Mucosa of rectum (tissue), 2 donors: ENCODE data around the gene LASP1NB.
A peak's percentile ranks its signal among the peaks of the same experiment; 100 is the strongest.
"Not testable (repeated sequence)": the region's sequence is repeated elsewhere in the genome, so short reads cannot be mapped to it uniquely, and the experiment has no call there.

Source experiments
- H3K27ac ChIP-seq, 2 donors: one replicate each; pipeline ENCODE4 v1.7.0; 2013; ENCODE audit warnings: inconsistent platforms in 2 of 2, low read depth in 2 of 2, low read length in 2 of 2
- H3K27me3 ChIP-seq, 2 donors: one replicate each; pipeline ENCODE4 v1.7.0; 2013; ENCODE audit warnings: low read length in 2 of 2; ENCODE audit not compliant: control insufficient read depth in 2 of 2, insufficient read depth in 2 of 2
- H3K36me3 ChIP-seq, 2 donors: one replicate each; pipeline ENCODE4 v1.7.0; 2013; ENCODE audit warnings: low read length in 2 of 2; ENCODE audit not compliant: control insufficient read depth in 2 of 2, insufficient read depth in 2 of 2
- H3K4me1 ChIP-seq, 2 donors: one replicate each; pipeline ENCODE4 v1.7.0; 2013; ENCODE audit warnings: low read length in 2 of 2, mild to moderate bottlenecking in 1 of 2; ENCODE audit not compliant: control insufficient read depth in 2 of 2, insufficient read depth in 2 of 2
- H3K4me3 ChIP-seq, 2 donors: one replicate each; pipeline ENCODE4 v1.7.0; 2013; ENCODE audit warnings: low read length in 2 of 2
- H3K9ac ChIP-seq, 2 donors: one replicate each; pipeline ENCODE4 v1.7.0; 2013; ENCODE audit warnings: low read length in 2 of 2, low read depth in 1 of 2, mild to moderate bottlenecking in 1 of 2
- H3K9me3 ChIP-seq, 2 donors: one replicate each; pipeline ENCODE4 v1.7.0; 2013; ENCODE audit warnings: low read length in 2 of 2; ENCODE audit not compliant: control insufficient read depth in 2 of 2
- donor health status: healthy.
- donor health status: Normal muscosa, but diverticular disease.

LASP1NB gene

DNA sequence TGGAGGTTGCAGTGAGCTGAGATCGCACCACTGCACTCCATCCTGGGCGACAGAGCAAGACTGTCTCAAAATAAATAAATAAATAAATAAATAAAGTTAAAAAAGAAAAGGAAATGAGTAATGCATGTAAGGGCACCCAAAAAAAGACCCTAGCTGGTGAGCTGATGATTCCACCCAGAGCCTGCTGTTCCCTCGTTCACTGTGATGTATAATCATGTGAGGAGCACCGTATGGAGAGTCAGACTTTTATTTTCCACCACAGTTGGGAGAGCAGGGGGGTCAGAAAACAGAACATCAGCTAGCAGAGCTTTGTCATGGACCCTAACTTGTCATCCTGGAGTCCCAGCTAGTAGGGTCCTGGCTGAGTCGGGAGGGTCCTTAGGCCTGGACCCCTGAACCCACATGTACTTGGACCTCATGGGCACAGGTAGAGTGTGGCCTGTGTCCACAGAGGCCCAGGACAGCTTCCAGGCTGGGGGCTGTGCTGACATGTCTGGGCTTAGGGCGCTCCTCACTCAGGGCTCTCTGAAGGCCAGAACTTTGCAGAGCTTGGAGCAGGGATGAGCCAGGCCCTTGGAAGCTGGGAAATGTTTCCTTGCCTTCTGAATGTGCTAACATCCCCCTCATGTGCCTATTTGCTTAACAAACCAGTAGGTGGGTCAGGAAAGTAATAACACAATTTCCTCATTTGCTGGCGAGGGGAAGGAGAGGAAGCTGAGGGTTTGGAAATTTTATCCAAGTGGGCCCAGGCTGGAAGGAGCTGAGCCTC, 18.8 kb upstream of the LASP1NB start:
- no peak overlapping the region for H3K4me3 ChIP-seq
- no peak overlapping the region for H3K9ac ChIP-seq
- H3K27ac ChIP-seq, result no peak overlapping the region
- H3K36me3 ChIP-seq, result peaks cover 24 to 44% of the 10 kb centered on the region in 2 donors
- H3K9me3 ChIP-seq, result no peaks in the 10 kb centered on the region
- H3K27me3 ChIP-seq, result no peaks in the 10 kb centered on the region
- H3K4me1 ChIP-seq, result peaks cover 2 to 13% of the 10 kb centered on the region in 2 donors

DNA sequence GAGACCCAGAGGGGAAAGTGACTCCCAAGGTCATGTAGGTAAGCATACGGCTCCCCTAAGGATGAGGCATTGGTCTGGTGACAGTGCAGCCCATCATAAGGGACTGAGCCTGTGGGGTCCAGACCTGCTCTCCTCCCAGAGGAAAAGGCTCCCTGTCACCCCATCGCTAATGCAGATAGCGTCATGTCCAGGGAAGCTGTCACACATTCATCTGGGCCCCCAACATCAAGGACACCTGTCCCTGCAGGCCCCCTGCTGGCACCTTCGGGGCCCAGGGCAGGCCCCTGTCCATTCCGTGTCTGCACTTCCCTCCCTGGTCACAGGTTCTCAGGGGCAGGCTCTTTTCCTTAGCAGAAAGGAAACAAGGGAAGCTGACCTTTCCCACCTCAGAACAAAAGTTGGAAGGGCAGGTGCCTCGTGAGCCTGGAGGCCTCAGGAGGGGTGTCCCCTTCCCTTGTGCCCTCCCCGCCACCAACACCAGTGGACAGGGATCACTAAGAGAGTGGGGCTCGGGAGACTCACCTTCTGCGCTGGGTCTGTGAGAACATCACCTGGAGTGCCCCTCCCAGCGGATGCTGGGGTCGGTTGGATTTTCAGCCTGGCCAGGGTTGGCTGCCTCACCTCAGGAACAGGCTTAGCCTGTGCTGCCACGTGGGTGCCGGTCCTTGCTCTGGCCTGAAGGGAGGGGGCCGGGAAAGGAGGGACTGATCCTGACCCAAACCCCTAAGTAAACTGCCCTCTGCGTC, 17.3 kb upstream of the LASP1NB start:
- no peaks in the 10 kb centered on the region for H3K9me3 ChIP-seq
- H3K27me3 ChIP-seq, result no peaks in the 10 kb centered on the region
- H3K27ac ChIP-seq, result peak overlapping the region in 1 of 2 donors; percentile 24
- H3K9ac ChIP-seq, result no peak overlapping the region
- H3K4me1 ChIP-seq, result peaks cover 2 to 19% of the 10 kb centered on the region in 2 donors
- peaks cover 33 to 52% of the 10 kb centered on the region in 2 donors for H3K36me3 ChIP-seq
- H3K4me3 ChIP-seq, result no peak overlapping the region

DNA sequence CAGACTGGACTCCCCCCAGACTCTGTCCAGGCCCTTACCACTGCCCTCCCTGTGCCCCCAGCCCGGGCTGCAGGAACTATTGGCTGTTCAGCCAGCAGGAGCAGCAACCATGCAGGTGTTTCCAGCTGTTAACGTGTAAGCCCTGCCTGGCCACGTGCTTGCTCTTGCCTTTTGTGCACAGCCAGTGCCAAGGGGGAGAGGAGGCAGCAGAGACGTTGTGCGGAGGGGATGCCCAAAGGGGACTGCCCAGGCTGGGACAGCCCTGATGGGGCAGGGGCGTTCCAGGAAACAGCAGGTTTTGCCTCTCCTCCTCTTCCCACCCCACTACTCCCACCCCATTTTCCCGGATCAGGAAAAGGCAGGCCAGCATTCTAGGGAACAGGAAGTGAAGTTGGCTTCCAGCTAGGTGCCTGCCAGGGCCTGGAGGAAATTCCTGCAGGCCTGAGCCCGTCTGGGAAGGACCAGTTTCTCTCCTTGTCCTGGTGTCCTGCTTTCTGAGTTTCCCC, 16.7 kb upstream of the LASP1NB start:
- peaks cover 2 to 19% of the 10 kb centered on the region in 2 donors for H3K4me1 ChIP-seq
- no peak overlapping the region for H3K4me3 ChIP-seq
- H3K9me3 ChIP-seq, result no peaks in the 10 kb centered on the region
- no peak overlapping the region for H3K9ac ChIP-seq
- peaks cover 29 to 47% of the 10 kb centered on the region in 2 donors for H3K36me3 ChIP-seq
- H3K27me3 ChIP-seq, result no peaks in the 10 kb centered on the region
- H3K27ac ChIP-seq, result peak overlapping the region in 1 of 2 donors; percentile 24

DNA sequence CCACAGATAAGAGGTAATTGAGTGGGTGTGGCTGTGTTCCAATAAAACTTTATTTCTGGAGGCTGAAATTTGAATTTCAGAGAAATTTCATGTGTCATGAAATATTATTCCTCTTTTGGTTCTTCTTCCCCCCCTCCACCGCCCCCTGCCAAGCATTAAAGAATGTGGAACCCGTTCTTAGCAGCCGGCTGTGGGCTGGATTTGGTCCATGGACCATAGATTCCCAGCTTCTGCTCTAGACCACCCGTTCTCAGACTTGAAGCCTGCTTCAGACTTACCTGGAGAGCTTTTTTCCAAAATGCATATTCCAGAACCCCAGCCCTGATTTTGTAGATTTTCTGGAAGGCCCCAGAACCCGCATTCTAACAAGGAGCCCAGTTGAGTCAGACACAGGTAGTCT, 15.1 kb upstream of the LASP1NB start:
- Histone ChIP-seq H3K27me3 (no peaks in the 10 kb centered on the region), H3K9me3 (no peaks in the 10 kb centered on the region), H3K4me3 (no peak overlapping the region), H3K4me1 (peaks cover 16 to 31% of the 10 kb centered on the region in 2 donors), H3K27ac (no peak overlapping the region), H3K36me3 (peaks cover 39 to 53% of the 10 kb centered on the region in 2 donors), H3K9ac (no peak overlapping the region)

DNA sequence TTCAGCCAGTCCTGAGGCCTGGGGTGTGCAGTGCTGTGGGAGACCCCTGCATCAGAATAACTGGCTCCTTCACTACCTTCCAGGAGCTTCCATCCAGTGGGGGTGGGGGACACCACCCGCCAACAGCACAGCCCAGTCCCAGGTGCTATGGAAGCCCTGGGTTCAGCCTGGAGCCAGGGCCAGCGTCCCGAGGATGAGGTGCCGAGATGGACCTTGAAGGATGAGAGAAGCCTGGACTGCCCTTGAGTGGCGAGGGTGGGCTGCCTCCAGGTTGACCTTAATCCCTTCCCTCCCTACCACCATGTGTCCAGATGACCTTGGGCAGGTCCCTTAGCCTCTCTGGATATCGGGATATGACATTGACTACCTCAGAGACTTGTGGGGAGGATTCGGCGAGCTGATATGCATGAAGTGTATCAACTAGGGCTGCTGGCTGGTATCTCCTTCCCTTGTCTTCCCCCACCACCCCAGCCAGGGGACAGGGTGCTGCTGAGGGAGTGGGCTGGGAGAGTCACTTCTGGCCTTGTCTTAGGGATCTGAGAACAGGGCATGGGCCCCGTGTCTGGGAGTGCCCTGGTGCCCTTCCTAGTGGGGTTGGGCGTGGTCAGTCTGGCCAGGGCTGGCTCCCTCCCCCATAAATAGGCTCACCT, 14.2 kb upstream of the LASP1NB start:
- no peak overlapping the region for H3K27ac ChIP-seq
- peaks cover 48 to 55% of the 10 kb centered on the region in 2 donors for H3K36me3 ChIP-seq
- H3K4me3 ChIP-seq, result no peak overlapping the region
- no peaks in the 10 kb centered on the region for H3K9me3 ChIP-seq
- no peaks in the 10 kb centered on the region for H3K27me3 ChIP-seq
- H3K4me1 ChIP-seq, result peaks cover 16 to 31% of the 10 kb centered on the region in 2 donors
- H3K9ac ChIP-seq, result no peak overlapping the region

DNA sequence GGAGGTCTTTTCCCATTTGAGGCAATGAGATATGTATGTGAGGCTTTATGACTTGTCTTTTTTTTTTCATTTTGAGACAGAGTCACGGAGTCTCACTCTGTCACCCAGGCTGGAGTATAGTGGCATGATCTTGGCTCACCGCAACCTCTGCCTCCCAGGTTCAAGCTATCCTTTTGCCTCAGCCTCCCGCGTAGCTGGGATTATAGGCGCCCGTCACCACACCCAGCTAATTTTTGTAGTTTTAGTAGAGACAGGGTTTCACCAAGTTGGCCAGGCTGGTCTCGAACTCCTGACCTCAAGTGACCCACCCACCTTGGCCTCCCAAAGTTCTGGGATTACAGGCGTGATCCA, 13.7 kb upstream of the LASP1NB start:
- not testable (repeated sequence) for H3K27ac ChIP-seq, H3K4me3 ChIP-seq, H3K9ac ChIP-seq, H3K9me3 ChIP-seq, H3K27me3 ChIP-seq
- Histone ChIP-seq H3K4me1 (peaks cover 16 to 31% of the 10 kb centered on the region in 2 donors), H3K36me3 (peaks cover 49 to 55% of the 10 kb centered on the region in 2 donors)

DNA sequence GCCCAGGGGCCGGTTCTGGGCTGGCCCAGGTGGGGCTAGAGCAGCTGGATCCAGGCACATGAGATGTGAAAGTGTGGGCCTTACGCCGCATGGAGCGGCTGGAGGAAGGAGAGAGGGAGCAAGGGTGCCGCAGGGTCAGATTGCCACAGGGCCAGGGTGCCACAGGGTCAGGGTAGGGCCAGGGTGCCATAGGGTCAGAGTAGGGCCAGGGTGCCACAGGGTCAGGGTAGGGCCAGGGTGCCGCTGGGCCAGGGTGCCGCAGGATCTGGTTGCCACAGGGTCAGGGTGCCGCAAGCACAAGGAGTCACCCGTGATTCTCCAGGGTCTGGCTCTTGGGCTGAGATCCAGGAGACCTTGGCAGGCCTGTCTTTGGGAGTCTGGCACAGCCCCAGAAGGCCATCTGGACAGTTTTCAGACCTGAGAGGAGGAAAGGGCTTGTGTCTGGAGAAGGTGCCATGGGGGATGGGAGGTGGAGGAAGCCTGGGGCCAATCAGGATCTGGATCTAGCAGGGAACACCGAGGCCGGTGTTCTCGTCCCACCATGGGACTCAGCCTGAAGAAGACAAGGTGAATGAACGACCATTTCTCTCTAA, 13.1 kb upstream of the LASP1NB start:
- peak overlapping the region in 1 of 2 donors; percentile 1 for H3K9ac ChIP-seq
- H3K27ac ChIP-seq, result no peak overlapping the region

DNA sequence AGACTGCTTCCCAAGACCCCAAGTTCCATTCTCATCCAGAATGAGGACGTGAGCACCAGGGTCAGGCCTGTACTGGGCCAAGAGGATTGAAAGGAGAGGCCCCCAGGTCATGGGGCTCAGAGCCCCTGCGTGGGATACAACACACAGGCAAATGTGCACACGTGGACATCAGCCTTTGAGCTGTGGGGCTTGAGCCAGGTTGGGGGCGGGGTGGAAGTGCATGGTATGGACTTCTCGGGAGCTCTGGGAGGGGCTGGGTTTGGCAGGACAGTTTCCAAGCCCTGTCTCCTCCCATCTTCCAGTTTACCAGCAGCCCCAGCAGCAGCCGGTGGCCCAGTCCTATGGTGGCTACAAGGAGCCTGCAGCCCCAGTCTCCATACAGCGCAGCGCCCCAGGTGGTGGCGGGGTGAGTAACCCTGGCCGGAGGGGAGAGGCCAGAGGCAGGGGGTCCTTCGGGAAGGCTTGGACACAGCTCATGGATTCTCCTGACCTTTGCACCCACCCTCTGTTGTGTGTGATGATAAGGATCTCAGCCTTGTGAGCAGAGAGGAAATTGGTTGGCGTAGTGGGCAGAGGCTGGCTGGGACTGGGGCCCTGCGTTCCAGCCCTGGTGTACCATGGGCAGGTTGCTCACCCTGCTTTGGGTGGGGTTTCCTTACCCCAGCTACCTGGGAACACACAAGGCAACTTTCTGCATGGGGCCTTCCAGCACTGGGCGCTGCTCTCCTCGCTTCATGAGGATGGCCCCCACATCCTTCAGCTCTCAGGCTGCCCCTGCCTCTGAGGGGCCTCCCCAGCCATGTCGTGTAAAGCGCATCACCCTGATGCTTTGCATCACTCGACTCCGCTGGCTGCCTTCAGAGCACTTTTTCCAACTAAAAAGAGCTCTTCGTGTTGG, 10.4 kb upstream of the LASP1NB start:
- no peak overlapping the region for H3K4me3 ChIP-seq
- H3K9me3 ChIP-seq, result no peaks in the 10 kb centered on the region
- peak overlapping the region in 1 of 2 donors; percentile 46 for H3K27ac ChIP-seq
- peaks cover 73 to 74% of the 10 kb centered on the region in 2 donors for H3K36me3 ChIP-seq
- H3K4me1 ChIP-seq, result peaks cover 16 to 22% of the 10 kb centered on the region in 2 donors
- H3K9ac ChIP-seq, result peak overlapping the region in 1 of 2 donors; percentile 12
- H3K27me3 ChIP-seq, result no peaks in the 10 kb centered on the region

More for the DNA sequence above, 13.1 kb upstream of the LASP1NB start:
- H3K36me3 ChIP-seq, result peaks cover 55 to 60% of the 10 kb centered on the region in 2 donors
- no peaks in the 10 kb centered on the region for H3K9me3 ChIP-seq
- H3K27me3 ChIP-seq, result no peaks in the 10 kb centered on the region
- no peak overlapping the region for H3K4me3 ChIP-seq
- H3K4me1 ChIP-seq, result peaks cover 16 to 31% of the 10 kb centered on the region in 2 donors

DNA sequence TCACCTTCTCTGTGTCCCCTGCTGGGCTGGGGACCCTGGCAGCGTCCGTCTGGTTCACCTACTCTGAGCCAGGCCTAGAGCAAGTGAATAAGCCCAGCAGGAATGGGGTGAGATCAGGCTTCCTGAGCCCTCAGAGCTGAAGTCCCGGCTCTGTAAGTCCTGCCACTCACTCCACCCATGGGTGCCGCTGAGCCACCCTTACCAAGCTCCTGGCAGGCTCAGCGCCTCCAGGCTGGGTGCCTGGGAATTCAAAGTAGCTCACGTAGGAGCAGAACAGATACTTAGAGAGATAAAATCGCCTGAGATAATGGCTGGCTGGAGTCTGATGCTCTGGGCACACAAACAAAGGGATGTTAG, 9.8 kb upstream of the LASP1NB start:
- Histone ChIP-seq H3K4me1 (peaks cover 14 to 22% of the 10 kb centered on the region in 2 donors), H3K9ac (no peak overlapping the region), H3K4me3 (no peak overlapping the region), H3K36me3 (peaks cover 76 to 78% of the 10 kb centered on the region in 2 donors), H3K9me3 (no peaks in the 10 kb centered on the region), H3K27ac (peak overlapping the region in 1 of 2 donors; percentile 46), H3K27me3 (no peaks in the 10 kb centered on the region)
